ENCODE measurements around the gene DCAF11.

GRCh38 chr14:24113379-24113800, 1.2 kb upstream of the DCAF11 start:
- TF ChIP-seq EZH2phosphoT487 (IDR thresholded peaks at IDR 0.05) (no peak), EZH2 (IDR thresholded peaks at IDR 0.05) (no peak)

All from neural progenitor cell (in vitro differentiated cells).